Fibroblast of lung (primary cell): ENCODE results near the gene PARP9.

Experiments
- CTCF ChIP-seq, 2 donors: IDR thresholded peaks in 1 of 2; conservative IDR thresholded peaks in 1 of 2; 1 replicate in 1 of 2; 2 replicates in 1 of 2; pipeline ENCODE4 v1.5.1; 2011 to 2012; ENCODE audit warnings: low read length in 2 of 2, control low read depth in 1 of 2, inconsistent platforms in 1 of 2, low read depth in 1 of 2, mild to moderate bottlenecking in 1 of 2
- EZH2 ChIP-seq: IDR thresholded peaks from 2 replicates; pipeline ENCODE4 v1.5.1; 2012; ENCODE audit warnings: low read length, control low read depth, mild to moderate bottlenecking; ENCODE audit errors: missing control alignments

GRCh38 chr3:122506450-122506849 is 57.6 kb downstream of the PARP9 start:
- TF ChIP-seq EZH2, result no peak
- no peak for TF ChIP-seq CTCF (conservative IDR thresholded peaks at IDR 0.05 in 1 of 2, IDR thresholded peaks at IDR 0.05 in 1 of 2; ENCODE audit: low read depth in 1 of 2, low read length in 2 of 2)
